Caco-2 (cell line): ENCODE measurements around the gene EXOSC5. TPM values are rescaled to one million over a fixed set of nuclear protein-coding genes. Genes with fewer than 3 reads are reported as not detected.

Source experiments
- BruUV-seq: library from RNA; stranded (reverse); fragments of 400-500 nt; replicated peaks from 2 replicates; lab custom pipeline; 2021; lab: Mats Ljungman, UMichigan
- CTCF ChIA-PET: fragments of 300-600 bp; sonication (Branson Sonifier 250); formaldehyde crosslinking; loops from one replicate; lab custom pipeline; 2022; ENCODE audit warnings: antibody characterized with exemption; lab: Charles Lee
- POLR2A ChIA-PET: fragments of 300-600 bp; sonication (Branson Sonifier 250); formaldehyde crosslinking; loops from one replicate; lab custom pipeline; 2022; ENCODE audit warnings: antibody characterized with exemption; lab: Charles Lee
- DNase-seq, 2 experiments: peaks; one replicate each; pipeline versions ENCODE4 v3.0.0 to v3.0.0-alpha.2; 2020 to 2022
- H3K27me3 ChIP-seq: replicated peaks from 2 replicates; pipeline ENCODE4 v1.6.0; 2011; ENCODE audit warnings: low read length; ENCODE audit not compliant: control insufficient read depth, insufficient read depth
- H3K36me3 ChIP-seq: 2 replicates; pipeline ENCODE4 v1.5.1; 2011; ENCODE audit warnings: low read length; ENCODE audit not compliant: control insufficient read depth, insufficient read depth
- H3K4me1 ChIP-seq: fragments of 250-450 bp; sonication (Bioruptor Pico); 2 replicates; pipeline ENCODE4 v1.5.1; 2020; ENCODE audit warnings: mild to moderate bottlenecking
- H3K4me3 ChIP-seq: 2 replicates; pipeline ENCODE4 v1.5.1; 2011; ENCODE audit warnings: low read depth, mild to moderate bottlenecking, control low read depth, low read length
- H3K9me3 ChIP-seq: fragments of 250-450 bp; sonication (Bioruptor Pico); 2 replicates; pipeline ENCODE4 v1.5.1; 2020; ENCODE audit warnings: mild to moderate bottlenecking, moderate library complexity
- H3K27ac Mint-ChIP-seq: one replicate; pipeline ENCODE4 v1.8.0; 2022; ENCODE audit warnings: mixed read lengths; ENCODE audit not compliant: unreplicated experiment
- H3K27me3 Mint-ChIP-seq: one replicate; pipeline ENCODE4 v1.8.0; 2022; ENCODE audit warnings: mixed read lengths; ENCODE audit not compliant: insufficient read depth, unreplicated experiment
- H3K36me3 Mint-ChIP-seq: one replicate; pipeline ENCODE4 v1.8.0; 2022; ENCODE audit warnings: mild to moderate bottlenecking, mixed read lengths; ENCODE audit not compliant: insufficient read depth, unreplicated experiment
- H3K4me1 Mint-ChIP-seq: one replicate; pipeline ENCODE4 v1.8.0; 2022; ENCODE audit warnings: low read depth, mixed read lengths; ENCODE audit not compliant: unreplicated experiment
- H3K4me3 Mint-ChIP-seq: one replicate; pipeline ENCODE4 v1.8.0; 2022; ENCODE audit warnings: mild to moderate bottlenecking, moderate library complexity, mixed read lengths; ENCODE audit not compliant: unreplicated experiment
- H3K9me3 Mint-ChIP-seq: one replicate; pipeline ENCODE4 v1.8.0; 2022; ENCODE audit warnings: mixed read lengths; ENCODE audit not compliant: unreplicated experiment
- intact Hi-C: fragments of 100-400 bp; cut with micrococcal nuclease; formaldehyde crosslinking; loops from one replicate; pipeline ENCODE4 v1.10.0; 2022; ENCODE audit not compliant: unreplicated experiment
- total RNA-seq: library from RNA; stranded (reverse); gene quantifications from 2 replicates; pipeline ENCODE4 v1.2.3, GENCODE V29; 2022
- TF ChIP-seq, protein P1 (sequence below), 2 experiments: fragments of 200-600 bp in 1 of 2; IDR thresholded peaks; 1 replicate in 1 of 2; 2 replicates in 1 of 2; pipeline versions ENCODE4 v1.5.1 to v1.8.0; 2011 to 2022; ENCODE audit warnings: antibody characterized with exemption in 1 of 2, control low read depth in 1 of 2, inconsistent platforms in 1 of 2, low read depth in 1 of 2, low read length in 1 of 2, mild to moderate bottlenecking in 1 of 2, moderate library complexity in 1 of 2; ENCODE audit not compliant: insufficient read depth in 1 of 2, severe bottlenecking in 1 of 2, unreplicated experiment in 1 of 2

The EXOSC5 gene
- total RNA-seq, 1 experiment from 2014 or later: 36.6 TPM

DNA sequence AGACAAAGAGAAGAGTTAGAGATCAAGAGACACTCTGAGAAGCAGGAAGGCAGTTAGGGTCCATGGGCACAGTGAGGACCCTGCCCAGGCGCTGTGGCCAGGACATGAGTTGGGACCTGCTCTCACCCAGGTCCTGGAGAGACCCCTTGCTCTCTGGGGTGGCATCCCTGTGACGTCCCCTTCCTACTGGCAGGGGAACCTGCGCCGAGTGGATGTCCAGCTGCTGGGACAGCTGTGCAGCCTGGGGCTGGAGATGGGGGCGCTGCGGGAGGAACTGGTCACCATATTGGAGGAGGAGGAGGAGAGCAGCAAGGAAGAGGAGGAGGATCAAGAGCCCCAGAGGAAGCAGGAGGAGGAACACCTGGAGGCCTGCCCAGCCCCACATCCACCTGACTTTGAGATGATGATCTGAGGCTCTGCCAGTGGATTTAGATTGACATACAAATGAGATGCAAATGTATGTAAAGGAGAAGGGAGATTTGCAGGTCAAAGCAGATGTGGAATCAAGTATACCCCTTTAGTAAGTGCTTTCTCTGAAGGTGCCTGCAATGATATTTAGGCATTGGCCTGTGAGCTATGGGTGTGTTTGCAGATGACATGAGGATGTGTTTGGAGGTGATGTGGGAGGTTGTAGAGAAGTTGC lies 46.8 kb upstream of the EXOSC5 start:
- no peaks in the 10 kb centered on the region for H3K36me3 ChIP-seq
- intact Hi-C loops: no loop called here
- no TSS peak for BruUV-seq
- H3K4me1 Mint-ChIP-seq: no peaks in the 10 kb centered on the region
- no peaks in the 10 kb centered on the region for H3K36me3 Mint-ChIP-seq
- peak in 1 of 2 experiments; percentile 13 for DNase-seq
- peaks cover 8% of the 10 kb centered on the region for H3K27me3 Mint-ChIP-seq
- no peak overlapping the region for H3K4me3 Mint-ChIP-seq
- no peaks in the 10 kb centered on the region for H3K9me3 Mint-ChIP-seq
- H3K4me3 ChIP-seq: no peak overlapping the region
- H3K27me3 ChIP-seq: no peaks in the 10 kb centered on the region
- POLR2A ChIA-PET: no interaction called here
- no peaks in the 10 kb centered on the region for H3K4me1 ChIP-seq
- no peaks in the 10 kb centered on the region for H3K9me3 ChIP-seq
- CTCF ChIA-PET: interaction anchor here (0.5 kb wide), 1 partner anchor 345 kb away, joined by 3 read pairs; no protein-coding TSS in a partner anchor
- TF ChIP-seq, protein P1, sequence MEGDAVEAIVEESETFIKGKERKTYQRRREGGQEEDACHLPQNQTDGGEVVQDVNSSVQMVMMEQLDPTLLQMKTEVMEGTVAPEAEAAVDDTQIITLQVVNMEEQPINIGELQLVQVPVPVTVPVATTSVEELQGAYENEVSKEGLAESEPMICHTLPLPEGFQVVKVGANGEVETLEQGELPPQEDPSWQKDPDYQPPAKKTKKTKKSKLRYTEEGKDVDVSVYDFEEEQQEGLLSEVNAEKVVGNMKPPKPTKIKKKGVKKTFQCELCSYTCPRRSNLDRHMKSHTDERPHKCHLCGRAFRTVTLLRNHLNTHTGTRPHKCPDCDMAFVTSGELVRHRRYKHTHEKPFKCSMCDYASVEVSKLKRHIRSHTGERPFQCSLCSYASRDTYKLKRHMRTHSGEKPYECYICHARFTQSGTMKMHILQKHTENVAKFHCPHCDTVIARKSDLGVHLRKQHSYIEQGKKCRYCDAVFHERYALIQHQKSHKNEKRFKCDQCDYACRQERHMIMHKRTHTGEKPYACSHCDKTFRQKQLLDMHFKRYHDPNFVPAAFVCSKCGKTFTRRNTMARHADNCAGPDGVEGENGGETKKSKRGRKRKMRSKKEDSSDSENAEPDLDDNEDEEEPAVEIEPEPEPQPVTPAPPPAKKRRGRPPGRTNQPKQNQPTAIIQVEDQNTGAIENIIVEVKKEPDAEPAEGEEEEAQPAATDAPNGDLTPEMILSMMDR (IDR thresholded peaks at IDR 0.05; ENCODE audit: insufficient read depth in 1 of 2, low read depth in 1 of 2, low read length in 1 of 2, severe bottlenecking in 1 of 2, unreplicated experiment in 1 of 2): no peak
- H3K27ac Mint-ChIP-seq: no peak overlapping the region

DNA sequence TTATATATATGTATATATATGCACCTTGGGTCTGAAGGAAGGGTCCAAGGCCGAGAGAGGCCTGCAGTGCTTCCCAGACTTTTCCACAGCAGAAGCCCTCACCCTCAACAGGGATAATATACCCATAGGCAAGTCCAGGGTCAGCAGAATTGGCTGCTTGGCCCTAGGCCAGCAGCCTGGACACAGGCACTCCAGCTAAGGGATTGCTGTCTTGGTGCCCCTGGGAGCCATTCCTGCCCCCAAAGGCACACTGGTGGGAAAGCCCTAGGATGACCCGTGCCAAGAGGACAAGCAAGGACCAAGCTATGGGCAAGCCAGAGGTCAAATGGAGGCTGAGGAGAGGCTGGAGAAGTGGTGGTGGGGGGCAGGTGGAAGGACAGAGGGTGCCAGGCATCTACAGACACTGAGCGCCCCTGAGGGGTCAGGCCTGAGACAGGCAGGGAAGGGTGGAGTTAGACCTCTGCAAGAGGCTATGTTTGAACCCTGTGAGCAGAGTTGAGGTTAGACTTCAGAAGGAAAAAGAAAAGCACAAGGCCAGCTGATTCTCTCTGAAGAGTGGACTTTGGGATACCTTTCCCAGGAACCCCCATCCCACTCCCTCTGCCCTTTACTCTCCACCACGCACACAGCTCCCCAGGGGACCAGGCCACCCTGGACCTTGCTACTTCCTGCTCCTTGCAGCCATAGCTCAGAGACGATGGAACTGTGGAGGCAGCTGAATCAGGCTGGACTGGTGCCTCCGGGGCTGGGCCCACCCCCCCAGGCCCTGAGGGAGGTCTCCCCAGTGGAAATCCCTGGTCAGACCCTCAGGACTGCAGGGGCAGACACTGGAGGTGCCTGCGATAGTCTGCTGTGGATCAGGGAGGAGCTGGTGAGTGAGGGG lies 45.6 kb upstream of the EXOSC5 start, which contains the start of gene ERICH4:
TSS of gene ERICH4 (plus strand) at position 684 of the 883 bp plus-strand sequence. CDS start at position 698, 14 bp downstream.
- Histone ChIP-seq H3K4me1 (no peaks in the 10 kb centered on the region), H3K36me3 (peaks cover 1% of the 10 kb centered on the region; the same call in 1 of the 2 replicates), H3K27me3 (no peaks in the 10 kb centered on the region), H3K4me3 (0 out of 2 replicates have a peak within 1 kb of the TSS, but pooled peaks have one; percentile 19), H3K9me3 (no peaks in the 10 kb centered on the region)
- TF ChIP-seq, protein P1 (IDR thresholded peaks at IDR 0.05; ENCODE audit: insufficient read depth in 1 of 2, low read depth in 1 of 2, low read length in 1 of 2, severe bottlenecking in 1 of 2, unreplicated experiment in 1 of 2): no peak
- no TSS peak for BruUV-seq
- intact Hi-C loops: no loop called here
- no peaks in the 10 kb centered on the region for H3K9me3 Mint-ChIP-seq
- no peak within 1 kb of the TSS for H3K27ac Mint-ChIP-seq
- peaks cover 8% of the 10 kb centered on the region for H3K27me3 Mint-ChIP-seq
- ChIA-PET CTCF (interaction anchor here (0.5 to 1.1 kb wide), 3 partner anchors 8 to 347 kb away, joined by 3 to 4 read pairs (median 3); no protein-coding TSS in a partner anchor), POLR2A (no interaction called here)
- H3K4me1 Mint-ChIP-seq: peaks cover 6% of the 10 kb centered on the region
- H3K4me3 Mint-ChIP-seq: no peak within 1 kb of the TSS
- H3K36me3 Mint-ChIP-seq: peaks cover 2% of the 10 kb centered on the region
- DNase-seq: peak in 1 of 2 experiments; percentile 30

DNA sequence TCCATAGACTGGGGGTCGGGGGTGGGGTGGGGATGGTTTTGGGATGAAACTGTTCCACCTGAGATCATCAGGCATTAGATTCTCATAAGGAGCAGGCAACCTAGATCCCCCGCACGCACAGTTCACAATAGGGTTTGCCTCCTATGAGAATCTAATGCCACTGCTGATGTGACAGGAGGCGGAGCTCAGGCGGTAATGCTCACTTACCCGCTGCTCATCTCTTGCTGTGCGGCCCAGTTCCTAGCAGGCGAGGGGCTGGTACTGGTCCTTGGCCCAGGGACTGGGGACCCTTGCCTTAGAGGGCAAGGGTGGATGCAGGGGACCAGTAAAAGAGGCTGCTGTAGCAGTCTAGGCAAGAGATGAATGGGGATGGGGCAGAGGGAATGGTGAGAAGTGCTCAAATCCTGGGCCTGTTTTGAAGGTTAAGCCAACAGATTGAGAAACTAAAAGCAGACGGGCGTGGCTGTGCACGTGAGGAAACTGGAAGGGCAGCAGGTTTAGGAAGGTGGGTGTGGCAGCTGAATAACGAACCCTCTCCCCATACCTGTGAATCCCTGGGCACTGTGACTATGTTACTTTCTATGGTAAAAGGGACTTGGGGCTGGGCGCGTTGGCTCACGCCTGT lies 44.3 kb upstream of the EXOSC5 start:
- no peaks in the 10 kb centered on the region for H3K27me3 ChIP-seq
- Mint-ChIP-seq H3K36me3 (peaks cover 13% of the 10 kb centered on the region), H3K27me3 (peaks cover 8% of the 10 kb centered on the region), H3K9me3 (no peaks in the 10 kb centered on the region), H3K4me3 (no peak overlapping the region), H3K27ac (no peak overlapping the region), H3K4me1 (peaks cover 6% of the 10 kb centered on the region)
- TF ChIP-seq, protein P1 (IDR thresholded peaks at IDR 0.05; ENCODE audit: insufficient read depth in 1 of 2, low read depth in 1 of 2, low read length in 1 of 2, severe bottlenecking in 1 of 2, unreplicated experiment in 1 of 2): no peak
- peak in 1 of 2 experiments; percentile 31 for DNase-seq
- H3K4me1 ChIP-seq: no peaks in the 10 kb centered on the region
- no peak overlapping the region for H3K4me3 ChIP-seq
- peaks cover 1% of the 10 kb centered on the region; the same call in 1 of the 2 replicates for H3K36me3 ChIP-seq
- intact Hi-C loops: no loop called here
- ChIA-PET POLR2A (no interaction called here), CTCF (no interaction called here)
- no peaks in the 10 kb centered on the region for H3K9me3 ChIP-seq
- BruUV-seq: no TSS peak
